IMR-90 (cell line): ENCODE measurements around the gene DBI. TPM values are rescaled to one million over a fixed set of nuclear protein-coding genes. Genes with fewer than 3 reads are reported as not detected.

Experiments
- ATAC-seq: fragments of 200-7000 bp; cut with Tn5 transposase; 2 replicates; pipeline ENCODE4 v1.9.1; 2020; ENCODE audit warnings: low read depth, mild to moderate bottlenecking, moderate library complexity
- BruUV-seq: library from RNA; stranded (reverse); fragments of 400-500 nt; replicated peaks from 2 replicates; lab custom pipeline; 2021; lab: Mats Ljungman, UMichigan
- CTCF ChIA-PET: fragments of 300-600 bp; formaldehyde crosslinking; extraction: SDS; loops from one replicate; lab custom pipeline; 2021; ENCODE audit warnings: antibody characterized with exemption; lab: Yijun Ruan, JAX
- POLR2A ChIA-PET: fragments of 300-600 bp; sonication (Branson Sonifier 250); formaldehyde crosslinking; loops from one replicate; lab custom pipeline; 2022; ENCODE audit warnings: antibody characterized with exemption; ENCODE audit not compliant: unreplicated experiment; lab: Charles Lee
- DNase-seq: peaks from one replicate; pipeline ENCODE4 v3.0.0; 2013
- H2AFZ ChIP-seq: replicated peaks from 2 replicates; pipeline ENCODE3; 2013; ENCODE audit warnings: low read length, mild to moderate bottlenecking; ENCODE audit not compliant: poor library complexity
- H2AK5ac ChIP-seq: 2 replicates; pipeline ENCODE4 v1.6.1; 2013; ENCODE audit warnings: low read depth, low read length, inconsistent platforms
- H2AK9ac ChIP-seq: replicated peaks from 2 replicates; pipeline ENCODE3; 2013; ENCODE audit warnings: mild to moderate bottlenecking, low read depth, low read length, moderate library complexity; ENCODE audit not compliant: poor library complexity
- H2BK120ac ChIP-seq: 2 replicates; pipeline ENCODE4 v1.6.1; 2013; ENCODE audit warnings: low read depth, low read length, inconsistent platforms
- H2BK15ac ChIP-seq: 3 replicates; pipeline ENCODE4 v1.6.1; 2013; ENCODE audit warnings: low read depth, low read length, inconsistent platforms
- H2BK20ac ChIP-seq: 2 replicates; pipeline ENCODE4 v1.6.1; 2013; ENCODE audit warnings: low read depth, mild to moderate bottlenecking, inconsistent platforms, low read length, moderate library complexity
- H2BK5ac ChIP-seq: 2 replicates; pipeline ENCODE4 v1.6.1; 2013; ENCODE audit warnings: mild to moderate bottlenecking, low read depth, low read length, inconsistent platforms; ENCODE audit not compliant: poor library complexity, severe bottlenecking
- H3K14ac ChIP-seq: replicated peaks from 2 replicates; pipeline ENCODE4 v1.6.1; 2013; ENCODE audit warnings: low read depth, low read length, inconsistent platforms
- H3K18ac ChIP-seq: 2 replicates; pipeline ENCODE4 v1.6.1; 2013; ENCODE audit warnings: low read depth, low read length, control low read depth
- H3K23ac ChIP-seq: 2 replicates; pipeline ENCODE4 v1.6.1; 2013; ENCODE audit warnings: low read depth, low read length, inconsistent platforms
- H3K27ac ChIP-seq: 2 replicates; pipeline ENCODE4 v1.5.1; 2013; ENCODE audit warnings: mild to moderate bottlenecking, control low read depth, low read length; ENCODE audit not compliant: insufficient read depth
- H3K27me3 ChIP-seq: 2 replicates; pipeline ENCODE4 v1.6.1; 2013; ENCODE audit warnings: low read length; ENCODE audit not compliant: control insufficient read depth, insufficient read depth
- H3K36me3 ChIP-seq: 2 replicates; pipeline ENCODE4 v1.6.1; 2013; ENCODE audit warnings: low read length, mixed read lengths; ENCODE audit not compliant: control insufficient read depth, insufficient read depth
- H3K4ac ChIP-seq: 2 replicates; pipeline ENCODE4 v1.6.1; 2013; ENCODE audit warnings: low read depth, low read length, inconsistent platforms
- H3K4me1 ChIP-seq: 2 replicates; pipeline ENCODE4 v1.6.1; 2013; ENCODE audit warnings: low read length, mixed read lengths; ENCODE audit not compliant: control insufficient read depth, insufficient read depth
- H3K4me2 ChIP-seq: 2 replicates; pipeline ENCODE4 v1.6.1; 2013; ENCODE audit warnings: low read depth, mild to moderate bottlenecking, control low read depth, low read length, moderate library complexity
- H3K4me3 ChIP-seq: 2 replicates; pipeline ENCODE4 v1.5.1; 2013; ENCODE audit warnings: low read depth, mild to moderate bottlenecking, control low read depth, low read length, moderate library complexity; ENCODE audit not compliant: insufficient read depth
- H3K56ac ChIP-seq: 2 replicates; pipeline ENCODE4 v1.6.1; 2013; ENCODE audit warnings: low read length, inconsistent platforms; ENCODE audit not compliant: insufficient read depth; ENCODE audit errors: extremely low read depth
- H3K79me1 ChIP-seq, 2 experiments: 2 replicates each; pipeline ENCODE4 v1.6.1; 2013; ENCODE audit warnings: low read length in 2 of 2, inconsistent platforms in 1 of 2, low read depth in 1 of 2
- H3K9ac ChIP-seq: 2 replicates; pipeline ENCODE4 v1.6.1; 2013; ENCODE audit warnings: low read depth, low read length, control low read depth
- H3K9me1 ChIP-seq: 2 replicates; pipeline ENCODE4 v1.6.1; 2013; ENCODE audit warnings: low read length, inconsistent platforms; ENCODE audit not compliant: insufficient read depth
- H3K9me3 ChIP-seq: 2 replicates; pipeline ENCODE4 v1.6.1; 2013; ENCODE audit warnings: low read length; ENCODE audit not compliant: control insufficient read depth, insufficient read depth
- H4K20me1 ChIP-seq: 2 replicates; pipeline ENCODE4 v1.6.1; 2013; ENCODE audit warnings: low read length, inconsistent platforms; ENCODE audit not compliant: insufficient read depth
- H4K5ac ChIP-seq: 2 replicates; pipeline ENCODE4 v1.6.1; 2013; ENCODE audit warnings: mild to moderate bottlenecking, low read depth, low read length, control low read depth
- H4K8ac ChIP-seq, 2 experiments: 2 replicates each; pipeline ENCODE4 v1.6.1; 2013; ENCODE audit warnings: low read depth in 2 of 2, low read length in 2 of 2, control low read depth in 1 of 2, inconsistent platforms in 1 of 2
- H4K91ac ChIP-seq: 2 replicates; pipeline ENCODE4 v1.6.1; 2013; ENCODE audit warnings: low read depth, low read length, inconsistent platforms; ENCODE audit not compliant: insufficient read depth
- BHLHE40 ChIP-seq: fragments of 150-350 bp; IDR thresholded peaks from 2 replicates; pipeline ENCODE4 v1.6.1; 2016; ENCODE audit warnings: mild to moderate bottlenecking, low read depth, low read length
- CEBPB ChIP-seq: IDR thresholded peaks from 2 replicates; pipeline ENCODE4 v1.6.1; 2012; ENCODE audit warnings: low read depth, low read length, improper control_type of control experiment
- CTCF ChIP-seq: conservative IDR thresholded peaks from 2 replicates; pipeline ENCODE4 v1.5.1; 2012; ENCODE audit warnings: mild to moderate bottlenecking, low read depth, low read length, improper control_type of control experiment
- FOS ChIP-seq: fragments of 150-350 bp; IDR thresholded peaks from 2 replicates; pipeline ENCODE4 v1.6.1; 2016; ENCODE audit warnings: low read depth, low read length
- MAFK ChIP-seq: IDR thresholded peaks from 2 replicates; pipeline ENCODE4 v1.6.1; 2012; ENCODE audit warnings: low read depth, low read length, improper control_type of control experiment
- MXI1 ChIP-seq: IDR thresholded peaks from 2 replicates; pipeline ENCODE4 v1.6.1; 2012; ENCODE audit warnings: low read depth, mild to moderate bottlenecking, low read length, moderate library complexity, borderline replicate concordance
- NFE2L2 ChIP-seq: fragments of 150-350 bp; IDR thresholded peaks from 2 replicates; pipeline ENCODE4 v1.6.1; 2016; ENCODE audit warnings: low read depth, mild to moderate bottlenecking, low read length
- RAD21 ChIP-seq: IDR thresholded peaks from 2 replicates; pipeline ENCODE4 v1.6.1; 2012; ENCODE audit warnings: low read length, improper control_type of control experiment
- RCOR1 ChIP-seq: IDR thresholded peaks from 2 replicates; pipeline ENCODE4 v1.6.1; 2012; ENCODE audit warnings: mild to moderate bottlenecking, low read length, improper control_type of control experiment; ENCODE audit not compliant: insufficient replicate concordance
- SMC3 ChIP-seq: fragments of 150-350 bp; IDR thresholded peaks from 2 replicates; pipeline ENCODE4 v1.6.1; 2016; ENCODE audit warnings: low read depth, mild to moderate bottlenecking, antibody characterized with exemption, low read length, moderate library complexity
- USF2 ChIP-seq: fragments of 150-350 bp; IDR thresholded peaks from 2 replicates; pipeline ENCODE4 v1.6.1; 2017; ENCODE audit warnings: mild to moderate bottlenecking, antibody characterized with exemption, low read length, low read depth
- WGBS, 2 experiments: methylation state at CpG; one replicate each; pipeline versions ENCODE4 v1.1.5 to v1.1.7; 2013; ENCODE audit warnings: missing lambda C conversion rate in 2 of 2; ENCODE audit not compliant: insufficient read length in 1 of 2; ENCODE audit errors: extremely low coverage in 2 of 2; 5-methylcytosine and 5-hydroxymethylcytosine counted together
- dilution Hi-C: fragments of 300-500 bp; cut with HindIII; formaldehyde crosslinking; loops from one replicate; pipeline ENCODE4 v1.14.3; 2018; ENCODE audit warnings: low sequenced_read_pairs; ENCODE audit not compliant: unreplicated experiment
- in situ Hi-C: fragments of 300-500 bp; cut with MboI; formaldehyde crosslinking; loops from 3 replicates; pipeline ENCODE4 v1.14.3; 2019; ENCODE audit warnings: low sequenced_read_pairs, inconsistent platforms, mixed read lengths
- intact Hi-C: fragments of 100-400 bp; cut with micrococcal nuclease; formaldehyde crosslinking; loops from 2 replicates; pipeline ENCODE4 v1.10.0; 2022
- polyA plus RNA-seq, 3 experiments: library from polyadenylated mRNA; depleted of rRNA; stranded (reverse); fragments of >200 nt; gene quantifications; 2 replicates each; pipeline ENCODE4 v1.2.3, GENCODE V29; 2012; ENCODE audit warnings: low replicate concordance in 1 of 3
- total RNA-seq: library from RNA; depleted of rRNA; stranded (reverse); fragments of >200 nt; gene quantifications from 2 replicates; pipeline ENCODE4 v1.2.3, GENCODE V29; 2012

The DBI gene
- total and polyA plus RNA-seq, 2 of the 4 experiments (the other 2 are of a cell fraction), result 42.5 to 278 TPM

DNA sequence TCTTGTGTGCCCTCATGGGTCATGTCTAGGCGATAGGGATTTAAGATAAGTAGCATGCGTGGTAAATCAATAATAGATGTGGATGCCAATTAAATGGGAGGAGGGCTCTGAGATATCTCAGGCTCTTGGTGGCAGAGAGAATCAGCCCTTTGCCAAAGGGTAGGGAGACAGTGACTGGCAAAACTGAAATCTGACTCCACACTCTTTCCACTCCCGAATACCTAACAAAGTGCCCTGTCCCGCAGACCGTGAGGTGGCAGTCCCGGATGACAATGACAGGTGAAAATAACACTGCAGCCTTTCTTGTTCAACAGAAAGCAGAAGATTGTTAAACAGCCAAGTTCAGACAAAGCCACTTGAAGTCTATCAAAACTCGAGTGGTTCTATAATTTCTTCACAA, 47.2 kb upstream of the DBI start:
- H4K8ac ChIP-seq, result no peak overlapping the region
- H3K9ac ChIP-seq, result no peak overlapping the region
- CTCF ChIA-PET, result no interaction called here
- no peaks in the 10 kb centered on the region for H3K9me1 ChIP-seq
- DNase-seq (no peak), ATAC-seq (no peak)
- intact Hi-C loops (no loop called here), in situ Hi-C loops (no loop called here), dilution Hi-C loops (no loop called here)
- H2BK20ac ChIP-seq, result no peak overlapping the region
- no peak overlapping the region for H3K23ac ChIP-seq
- POLR2A ChIA-PET, result no interaction called here
- no peak overlapping the region for H2AK9ac ChIP-seq
- H3K27ac ChIP-seq, result no peak overlapping the region
- TF ChIP-seq MXI1, result no peak
- no peak for TF ChIP-seq CEBPB
- TF ChIP-seq BHLHE40, result no peak
- TF ChIP-seq NFE2L2, result no peak
- TF ChIP-seq USF2, result no peak
- TF ChIP-seq RCOR1, result no peak
- no peak for TF ChIP-seq SMC3
- TF ChIP-seq CTCF, result no peak
- TF ChIP-seq RAD21, result no peak
- no peak for TF ChIP-seq MAFK
- no peak for TF ChIP-seq FOS
- H3K18ac ChIP-seq, result no peak overlapping the region
- H3K56ac ChIP-seq, result no peak overlapping the region
- H4K5ac ChIP-seq, result no peak overlapping the region
- WGBS, 2 experiments, result no CpG with 5 or more reads among the region's 7 CpGs
- H3K4ac ChIP-seq, result no peak overlapping the region
- H3K27me3 ChIP-seq, result no peaks in the 10 kb centered on the region
- H3K36me3 ChIP-seq, result no peaks in the 10 kb centered on the region
- no TSS peak for BruUV-seq
- no peaks in the 10 kb centered on the region for H4K20me1 ChIP-seq
- H3K4me1 ChIP-seq, result no peaks in the 10 kb centered on the region
- H2BK5ac ChIP-seq, result no peak overlapping the region
- H4K91ac ChIP-seq, result no peak overlapping the region
- H3K4me3 ChIP-seq, result no peak overlapping the region
- no peaks in the 10 kb centered on the region for H3K9me3 ChIP-seq
- H2BK15ac ChIP-seq, result no peak overlapping the region
- H3K14ac ChIP-seq, result no peak overlapping the region
- H3K79me1 ChIP-seq, result no peaks in the 10 kb centered on the region
- H2AFZ ChIP-seq, result no peak overlapping the region
- no peak overlapping the region for H2AK5ac ChIP-seq
- no peak overlapping the region for H3K4me2 ChIP-seq
- H2BK120ac ChIP-seq, result no peak overlapping the region
